NB4 (cell line): ENCODE measurements around the gene SLCO4A1.

Source experiments
- MYC ChIP-seq: IDR thresholded peaks from 2 replicates; pipeline ENCODE4 v1.6.1; 2011; ENCODE audit warnings: low read depth, low read length
- POLR2A ChIP-seq: IDR thresholded peaks from 2 replicates; pipeline ENCODE4 v1.6.1; 2011; ENCODE audit warnings: mild to moderate bottlenecking; ENCODE audit not compliant: insufficient read length; ENCODE audit errors: extremely low read depth
- TF ChIP-seq, protein P1 (sequence below): IDR thresholded peaks from one replicate; pipeline ENCODE4 v1.5.1; 2012; ENCODE audit warnings: low read depth, low read length
- TF ChIP-seq, protein P2 (sequence below): IDR thresholded peaks from 2 replicates; pipeline ENCODE4 v1.6.1; 2011; ENCODE audit warnings: low read depth, low read length

DNA sequence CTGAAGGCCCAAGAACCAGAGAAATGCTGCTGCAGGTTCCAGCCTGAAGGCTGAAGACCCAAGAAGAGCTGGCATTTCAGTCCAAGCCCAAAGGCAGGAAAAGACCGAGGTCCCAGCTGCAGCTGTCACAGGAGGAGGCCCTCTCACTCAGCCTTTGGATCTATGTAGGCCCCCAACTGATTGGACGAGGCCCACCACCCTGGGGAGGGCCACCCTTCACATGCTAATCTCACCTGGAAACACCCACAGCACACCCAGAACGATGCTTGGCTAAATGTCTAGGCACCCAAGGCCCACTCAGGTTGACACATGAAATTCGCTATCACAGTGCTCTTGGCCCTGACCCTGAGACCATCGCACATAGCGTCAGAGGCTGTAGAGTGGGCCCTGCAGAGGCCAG is 6.8 kb downstream of the SLCO4A1 start:
- TF ChIP-seq, protein P1, sequence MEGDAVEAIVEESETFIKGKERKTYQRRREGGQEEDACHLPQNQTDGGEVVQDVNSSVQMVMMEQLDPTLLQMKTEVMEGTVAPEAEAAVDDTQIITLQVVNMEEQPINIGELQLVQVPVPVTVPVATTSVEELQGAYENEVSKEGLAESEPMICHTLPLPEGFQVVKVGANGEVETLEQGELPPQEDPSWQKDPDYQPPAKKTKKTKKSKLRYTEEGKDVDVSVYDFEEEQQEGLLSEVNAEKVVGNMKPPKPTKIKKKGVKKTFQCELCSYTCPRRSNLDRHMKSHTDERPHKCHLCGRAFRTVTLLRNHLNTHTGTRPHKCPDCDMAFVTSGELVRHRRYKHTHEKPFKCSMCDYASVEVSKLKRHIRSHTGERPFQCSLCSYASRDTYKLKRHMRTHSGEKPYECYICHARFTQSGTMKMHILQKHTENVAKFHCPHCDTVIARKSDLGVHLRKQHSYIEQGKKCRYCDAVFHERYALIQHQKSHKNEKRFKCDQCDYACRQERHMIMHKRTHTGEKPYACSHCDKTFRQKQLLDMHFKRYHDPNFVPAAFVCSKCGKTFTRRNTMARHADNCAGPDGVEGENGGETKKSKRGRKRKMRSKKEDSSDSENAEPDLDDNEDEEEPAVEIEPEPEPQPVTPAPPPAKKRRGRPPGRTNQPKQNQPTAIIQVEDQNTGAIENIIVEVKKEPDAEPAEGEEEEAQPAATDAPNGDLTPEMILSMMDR = no peak
- TF ChIP-seq POLR2A (no peak), MYC (no peak)
- TF ChIP-seq, protein P2, sequence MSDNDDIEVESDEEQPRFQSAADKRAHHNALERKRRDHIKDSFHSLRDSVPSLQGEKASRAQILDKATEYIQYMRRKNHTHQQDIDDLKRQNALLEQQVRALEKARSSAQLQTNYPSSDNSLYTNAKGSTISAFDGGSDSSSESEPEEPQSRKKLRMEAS = no peak
